Endothelial cell of umbilical vein (primary cell): ENCODE data around the gene MAS1L. TPM values are rescaled to one million over a fixed set of nuclear protein-coding genes. Genes with fewer than 3 reads are reported as not detected.

Source experiments
- BruUV-seq: library from RNA; stranded (reverse); fragments of 400-500 nt; replicated peaks from 2 replicates; lab custom pipeline; 2021; lab: Mats Ljungman, UMichigan
- CTCF ChIA-PET: fragments of 300-600, 350-600 bp; sonication (Branson Sonifier 250); formaldehyde crosslinking; loops from one replicate; lab custom pipeline; 2021; ENCODE audit warnings: antibody characterized with exemption, inconsistent platforms; lab: Charles Lee
- POLR2A ChIA-PET: fragments of 300-600, 350-600 bp; sonication (Branson Sonifier 250); formaldehyde crosslinking; loops from one replicate; lab custom pipeline; 2021; ENCODE audit warnings: antibody characterized with exemption, inconsistent platforms; lab: Charles Lee
- DNase-seq: peaks from one replicate; pipeline ENCODE4 v3.0.0-alpha.2; 2011; ENCODE audit warnings: low read depth, low spot score
- FAIRE-seq: peaks from 2 replicates; lab custom pipeline; 2011; peaks lifted over from hg19 to GRCh38; lab: Jason Lieb, UNC
- H2AFZ ChIP-seq: 2 replicates; pipeline ENCODE4 v1.6.0; 2012; ENCODE audit warnings: low read depth, low read length, control low read depth, inconsistent platforms
- H3K27ac ChIP-seq: 2 replicates; pipeline ENCODE4 v1.5.1; 2011; ENCODE audit warnings: low read depth, mild to moderate bottlenecking, control low read depth, low read length, moderate library complexity; ENCODE audit not compliant: insufficient read depth
- H3K27me3 ChIP-seq, 2 experiments: 2 replicates each; pipeline versions ENCODE4 v1.6.0 to v1.6.1; 2011; ENCODE audit warnings: low read length in 2 of 2, mixed read lengths in 1 of 2; ENCODE audit not compliant: control insufficient read depth in 2 of 2, insufficient read depth in 2 of 2
- H3K36me3 ChIP-seq, 2 experiments: 2 replicates in 1 of 2; 3 replicates in 1 of 2; pipeline ENCODE4 v1.5.1; 2011; ENCODE audit warnings: low read length in 2 of 2, mild to moderate bottlenecking in 1 of 2, moderate library complexity in 1 of 2; ENCODE audit not compliant: control insufficient read depth in 2 of 2, insufficient read depth in 2 of 2; ENCODE audit errors: extremely low read depth in 1 of 2
- H3K4me1 ChIP-seq: 3 replicates; pipeline ENCODE4 v1.5.1; 2011; ENCODE audit warnings: mild to moderate bottlenecking, low read length; ENCODE audit not compliant: control insufficient read depth, insufficient read depth; ENCODE audit errors: extremely low read depth
- H3K4me2 ChIP-seq: 2 replicates; pipeline ENCODE4 v1.6.1; 2011; ENCODE audit warnings: low read length, control low read depth, mixed read lengths; ENCODE audit not compliant: insufficient read depth
- H3K4me3 ChIP-seq, 3 experiments: fragments of 200-600 bp in 1 of 3; sonication (generic), shearing (Covaris generic) in 1 of 3; replicated peaks in 1 of 3; 2 replicates each; pipeline ENCODE4 v1.5.1; 2011 to 2016; ENCODE audit warnings: control low read depth in 3 of 3, low read length in 3 of 3, mild to moderate bottlenecking in 2 of 3, inconsistent platforms in 1 of 3, low read depth in 1 of 3, moderate library complexity in 1 of 3; ENCODE audit not compliant: insufficient read depth in 1 of 3
- H3K79me2 ChIP-seq: 2 replicates; pipeline ENCODE4 v1.6.0; 2012; ENCODE audit warnings: low read length, inconsistent platforms; ENCODE audit not compliant: control insufficient read depth, insufficient read depth
- H3K9ac ChIP-seq: replicated peaks from 2 replicates; pipeline ENCODE3; 2011; ENCODE audit warnings: low read length, control low read depth; ENCODE audit not compliant: insufficient read depth; ENCODE audit errors: extremely low read depth
- H3K9me1 ChIP-seq: replicated peaks from 3 replicates; pipeline ENCODE4 v1.6.0; 2011; ENCODE audit warnings: mild to moderate bottlenecking, low read length; ENCODE audit not compliant: control insufficient read depth, insufficient read depth; ENCODE audit errors: extremely low read depth
- H3K9me3 ChIP-seq: replicated peaks from 2 replicates; pipeline ENCODE4 v1.5.1; 2012; ENCODE audit warnings: low read length, inconsistent platforms; ENCODE audit not compliant: control insufficient read depth, insufficient read depth
- H4K20me1 ChIP-seq: replicated peaks from 2 replicates; pipeline ENCODE3; 2011; ENCODE audit warnings: mild to moderate bottlenecking, low read length; ENCODE audit not compliant: control insufficient read depth, insufficient read depth; ENCODE audit errors: extremely low read depth
- CTCF ChIP-seq, 2 donors: IDR thresholded peaks; 1 replicate in 1 of 2; 2 replicates in 1 of 2; pipeline ENCODE4 v1.5.1; 2011; ENCODE audit warnings: low read length in 2 of 2, mild to moderate bottlenecking in 2 of 2, moderate library complexity in 2 of 2, control low read depth in 1 of 2, inconsistent platforms in 1 of 2, low read depth in 1 of 2; ENCODE audit not compliant: insufficient read depth in 1 of 2; ENCODE audit errors: extremely low read depth in 1 of 2
- EZH2 ChIP-seq: IDR thresholded peaks from 2 replicates; pipeline ENCODE4 v1.6.1; 2012; ENCODE audit warnings: borderline replicate concordance, low read depth, mild to moderate bottlenecking, moderate library complexity, low read length, inconsistent platforms; ENCODE audit not compliant: severe bottlenecking
- FOS ChIP-seq: IDR thresholded peaks from 2 replicates; pipeline ENCODE4 v1.6.1; 2011; ENCODE audit warnings: mild to moderate bottlenecking, low read length, moderate library complexity, borderline replicate concordance; ENCODE audit not compliant: insufficient read depth
- GATA2 ChIP-seq: IDR thresholded peaks from 2 replicates; pipeline ENCODE4 v1.7.0; 2011; ENCODE audit warnings: low read depth, mild to moderate bottlenecking, moderate library complexity, mixed read lengths, low read length; ENCODE audit not compliant: insufficient read length, insufficient read depth
- JUN ChIP-seq: IDR thresholded peaks from 2 replicates; pipeline ENCODE4 v1.6.1; 2011; ENCODE audit warnings: borderline replicate concordance, low read depth; ENCODE audit not compliant: insufficient read length, insufficient read depth
- MAX ChIP-seq: IDR thresholded peaks from 2 replicates; pipeline ENCODE4 v1.6.1; 2011; ENCODE audit not compliant: insufficient read depth, insufficient read length
- MYC ChIP-seq: IDR thresholded peaks from one replicate; pipeline ENCODE4 v1.6.1; 2011; ENCODE audit warnings: mild to moderate bottlenecking, low read depth, low read length
- POLR2A ChIP-seq: IDR thresholded peaks from 2 replicates; pipeline ENCODE4 v1.6.1; 2012; ENCODE audit warnings: low read depth, mild to moderate bottlenecking, control low read depth, low read length
- POLR2AphosphoS5 ChIP-seq: IDR thresholded peaks from 2 replicates; pipeline ENCODE4 v1.6.1; 2012; ENCODE audit warnings: low read depth, mild to moderate bottlenecking, control low read depth, low read length, moderate library complexity; ENCODE audit not compliant: insufficient read depth
- dilution Hi-C: fragments of 300-500 bp; cut with MboI; formaldehyde crosslinking; loops from one replicate; pipeline ENCODE4 v1.15.0; 2019; ENCODE audit warnings: low sequenced_read_pairs; ENCODE audit not compliant: extremely low pct_ligation_motif_present
- intact Hi-C: fragments of 100-400 bp; cut with micrococcal nuclease; formaldehyde crosslinking; loops from one replicate; pipeline ENCODE4 v1.10.0; 2022
- polyA plus RNA-seq, 4 experiments: library from polyadenylated mRNA; depleted of rRNA in 3 of 4; stranded (reverse) in 3 of 4; unstranded in 1 of 4; fragments of >200 nt; gene quantifications; 2 replicates each; pipeline versions ENCODE4 v1.2.1 to v1.2.3, GENCODE V29; 2011 to 2012; ENCODE audit warnings: missing spikeins in 1 of 4
- total RNA-seq: library from RNA; stranded (reverse); gene quantifications from 2 replicates; pipeline ENCODE4 v1.2.3, GENCODE V29; 2021

MAS1L gene
- total and polyA plus RNA-seq, 2 donors (not counting 3 experiments of a cell fraction or from before 2014, with no cell fraction given): not detected

GRCh38 chr6:29500594-29500993, 12.8 kb upstream of the MAS1L start:
- DNase-seq (no peak), FAIRE-seq (no peak)
- no peaks in the 10 kb centered on the region for H3K9me3 ChIP-seq
- ChIA-PET CTCF (no interaction called here), POLR2A (no interaction called here)
- H3K4me2 ChIP-seq: no peak overlapping the region
- H3K4me1 ChIP-seq: no peaks in the 10 kb centered on the region
- dilution Hi-C loops (no loop called here), intact Hi-C loops (no loop called here)
- BruUV-seq: no TSS peak
- no peak overlapping the region for H2AFZ ChIP-seq
- no peaks in the 10 kb centered on the region for H3K36me3 ChIP-seq
- H3K79me2 ChIP-seq: no peaks in the 10 kb centered on the region
- TF ChIP-seq FOS (no peak), POLR2A (no peak), POLR2AphosphoS5 (no peak), MAX (no peak)
- no peaks in the 10 kb centered on the region for H3K27me3 ChIP-seq
- no peak overlapping the region for H3K9ac ChIP-seq
- no peak overlapping the region for H3K27ac ChIP-seq
- H3K9me1 ChIP-seq: no peaks in the 10 kb centered on the region
- no peak overlapping the region for H3K4me3 ChIP-seq
- H4K20me1 ChIP-seq: no peaks in the 10 kb centered on the region

GRCh38 chr6:29499704-29500103, 11.9 kb upstream of the MAS1L start:
- ChIA-PET CTCF (no interaction called here), POLR2A (no interaction called here)
- FAIRE-seq (no peak), DNase-seq (no peak)
- no peak overlapping the region for H3K4me3 ChIP-seq
- no peaks in the 10 kb centered on the region for H3K9me1 ChIP-seq
- H3K27ac ChIP-seq: no peak overlapping the region
- no peaks in the 10 kb centered on the region for H3K27me3 ChIP-seq
- no peak overlapping the region for H3K9ac ChIP-seq
- H2AFZ ChIP-seq: no peak overlapping the region
- dilution Hi-C loops: no loop called here
- H3K79me2 ChIP-seq: no peaks in the 10 kb centered on the region
- H3K4me2 ChIP-seq: no peak overlapping the region
- BruUV-seq: no TSS peak
- H3K9me3 ChIP-seq: no peaks in the 10 kb centered on the region
- intact Hi-C loops: no loop called here
- no peak for TF ChIP-seq JUN
- TF ChIP-seq POLR2A: no peak
- no peak for TF ChIP-seq GATA2
- no peak for TF ChIP-seq MAX
- TF ChIP-seq FOS: no peak
- no peak for TF ChIP-seq CTCF (IDR thresholded peaks at IDR 0.05; ENCODE audit: extremely low read depth in 1 of 2, insufficient read depth in 1 of 2, low read depth in 1 of 2, low read length in 2 of 2)
- no peak for TF ChIP-seq EZH2
- no peak for TF ChIP-seq POLR2AphosphoS5
- no peak for TF ChIP-seq MYC
- H3K36me3 ChIP-seq: no peaks in the 10 kb centered on the region
- H4K20me1 ChIP-seq: no peaks in the 10 kb centered on the region
- no peaks in the 10 kb centered on the region for H3K4me1 ChIP-seq
